IMR-90 (cell line): Measurements from ENCODE around the gene SCPEP1. TPM values are rescaled to one million over a fixed set of nuclear protein-coding genes. Genes with fewer than 3 reads are reported as not detected.
A peak's percentile ranks its signal among the peaks of the same experiment; 100 is the strongest.

Experiments
- ATAC-seq: fragments of 200-7000 bp; cut with Tn5 transposase; 2 replicates; pipeline ENCODE4 v1.9.1; 2020; ENCODE audit warnings: low read depth, mild to moderate bottlenecking, moderate library complexity
- BruUV-seq: library from RNA; stranded (reverse); fragments of 400-500 nt; replicated peaks from 2 replicates; lab custom pipeline; 2021; lab: Mats Ljungman, UMichigan
- CTCF ChIA-PET: fragments of 300-600 bp; formaldehyde crosslinking; extraction: SDS; loops from one replicate; lab custom pipeline; 2021; ENCODE audit warnings: antibody characterized with exemption; lab: Yijun Ruan, JAX
- POLR2A ChIA-PET: fragments of 300-600 bp; sonication (Branson Sonifier 250); formaldehyde crosslinking; loops from one replicate; lab custom pipeline; 2022; ENCODE audit warnings: antibody characterized with exemption; ENCODE audit not compliant: unreplicated experiment; lab: Charles Lee
- DNase-seq: peaks from one replicate; pipeline ENCODE4 v3.0.0; 2013
- H2AFZ ChIP-seq: replicated peaks from 2 replicates; pipeline ENCODE3; 2013; ENCODE audit warnings: low read length, mild to moderate bottlenecking; ENCODE audit not compliant: poor library complexity
- H2AK5ac ChIP-seq: 2 replicates; pipeline ENCODE4 v1.6.1; 2013; ENCODE audit warnings: low read depth, low read length, inconsistent platforms
- H2AK9ac ChIP-seq: replicated peaks from 2 replicates; pipeline ENCODE3; 2013; ENCODE audit warnings: mild to moderate bottlenecking, low read depth, low read length, moderate library complexity; ENCODE audit not compliant: poor library complexity
- H2BK120ac ChIP-seq: 2 replicates; pipeline ENCODE4 v1.6.1; 2013; ENCODE audit warnings: low read depth, low read length, inconsistent platforms
- H2BK15ac ChIP-seq: 3 replicates; pipeline ENCODE4 v1.6.1; 2013; ENCODE audit warnings: low read depth, low read length, inconsistent platforms
- H2BK20ac ChIP-seq: 2 replicates; pipeline ENCODE4 v1.6.1; 2013; ENCODE audit warnings: low read depth, mild to moderate bottlenecking, inconsistent platforms, low read length, moderate library complexity
- H2BK5ac ChIP-seq: 2 replicates; pipeline ENCODE4 v1.6.1; 2013; ENCODE audit warnings: mild to moderate bottlenecking, low read depth, low read length, inconsistent platforms; ENCODE audit not compliant: poor library complexity, severe bottlenecking
- H3K14ac ChIP-seq: replicated peaks from 2 replicates; pipeline ENCODE4 v1.6.1; 2013; ENCODE audit warnings: low read depth, low read length, inconsistent platforms
- H3K18ac ChIP-seq: 2 replicates; pipeline ENCODE4 v1.6.1; 2013; ENCODE audit warnings: low read depth, low read length, control low read depth
- H3K23ac ChIP-seq: 2 replicates; pipeline ENCODE4 v1.6.1; 2013; ENCODE audit warnings: low read depth, low read length, inconsistent platforms
- H3K27ac ChIP-seq: 2 replicates; pipeline ENCODE4 v1.5.1; 2013; ENCODE audit warnings: mild to moderate bottlenecking, control low read depth, low read length; ENCODE audit not compliant: insufficient read depth
- H3K27me3 ChIP-seq: 2 replicates; pipeline ENCODE4 v1.6.1; 2013; ENCODE audit warnings: low read length; ENCODE audit not compliant: control insufficient read depth, insufficient read depth
- H3K36me3 ChIP-seq: 2 replicates; pipeline ENCODE4 v1.6.1; 2013; ENCODE audit warnings: low read length, mixed read lengths; ENCODE audit not compliant: control insufficient read depth, insufficient read depth
- H3K4ac ChIP-seq: 2 replicates; pipeline ENCODE4 v1.6.1; 2013; ENCODE audit warnings: low read depth, low read length, inconsistent platforms
- H3K4me1 ChIP-seq: 2 replicates; pipeline ENCODE4 v1.6.1; 2013; ENCODE audit warnings: low read length, mixed read lengths; ENCODE audit not compliant: control insufficient read depth, insufficient read depth
- H3K4me2 ChIP-seq: 2 replicates; pipeline ENCODE4 v1.6.1; 2013; ENCODE audit warnings: low read depth, mild to moderate bottlenecking, control low read depth, low read length, moderate library complexity
- H3K4me3 ChIP-seq: 2 replicates; pipeline ENCODE4 v1.5.1; 2013; ENCODE audit warnings: low read depth, mild to moderate bottlenecking, control low read depth, low read length, moderate library complexity; ENCODE audit not compliant: insufficient read depth
- H3K56ac ChIP-seq: 2 replicates; pipeline ENCODE4 v1.6.1; 2013; ENCODE audit warnings: low read length, inconsistent platforms; ENCODE audit not compliant: insufficient read depth; ENCODE audit errors: extremely low read depth
- H3K79me1 ChIP-seq, 2 experiments: 2 replicates each; pipeline ENCODE4 v1.6.1; 2013; ENCODE audit warnings: low read length in 2 of 2, inconsistent platforms in 1 of 2, low read depth in 1 of 2
- H3K9ac ChIP-seq: 2 replicates; pipeline ENCODE4 v1.6.1; 2013; ENCODE audit warnings: low read depth, low read length, control low read depth
- H3K9me1 ChIP-seq: 2 replicates; pipeline ENCODE4 v1.6.1; 2013; ENCODE audit warnings: low read length, inconsistent platforms; ENCODE audit not compliant: insufficient read depth
- H3K9me3 ChIP-seq: 2 replicates; pipeline ENCODE4 v1.6.1; 2013; ENCODE audit warnings: low read length; ENCODE audit not compliant: control insufficient read depth, insufficient read depth
- H4K20me1 ChIP-seq: 2 replicates; pipeline ENCODE4 v1.6.1; 2013; ENCODE audit warnings: low read length, inconsistent platforms; ENCODE audit not compliant: insufficient read depth
- H4K5ac ChIP-seq: 2 replicates; pipeline ENCODE4 v1.6.1; 2013; ENCODE audit warnings: mild to moderate bottlenecking, low read depth, low read length, control low read depth
- H4K8ac ChIP-seq, 2 experiments: 2 replicates each; pipeline ENCODE4 v1.6.1; 2013; ENCODE audit warnings: low read depth in 2 of 2, low read length in 2 of 2, control low read depth in 1 of 2, inconsistent platforms in 1 of 2
- H4K91ac ChIP-seq: 2 replicates; pipeline ENCODE4 v1.6.1; 2013; ENCODE audit warnings: low read depth, low read length, inconsistent platforms; ENCODE audit not compliant: insufficient read depth
- BHLHE40 ChIP-seq: fragments of 150-350 bp; IDR thresholded peaks from 2 replicates; pipeline ENCODE4 v1.6.1; 2016; ENCODE audit warnings: mild to moderate bottlenecking, low read depth, low read length
- CEBPB ChIP-seq: IDR thresholded peaks from 2 replicates; pipeline ENCODE4 v1.6.1; 2012; ENCODE audit warnings: low read depth, low read length, improper control_type of control experiment
- CHD1 ChIP-seq: IDR thresholded peaks from 2 replicates; pipeline ENCODE4 v1.6.1; 2012; ENCODE audit warnings: low read depth, low read length, improper control_type of control experiment
- FOS ChIP-seq: fragments of 150-350 bp; IDR thresholded peaks from 2 replicates; pipeline ENCODE4 v1.6.1; 2016; ENCODE audit warnings: low read depth, low read length
- MAFK ChIP-seq: IDR thresholded peaks from 2 replicates; pipeline ENCODE4 v1.6.1; 2012; ENCODE audit warnings: low read depth, low read length, improper control_type of control experiment
- MAZ ChIP-seq: IDR thresholded peaks from 2 replicates; pipeline ENCODE4 v1.6.1; 2012; ENCODE audit warnings: low read depth, mild to moderate bottlenecking, low read length, improper control_type of control experiment, moderate library complexity, borderline replicate concordance
- MXI1 ChIP-seq: IDR thresholded peaks from 2 replicates; pipeline ENCODE4 v1.6.1; 2012; ENCODE audit warnings: low read depth, mild to moderate bottlenecking, low read length, moderate library complexity, borderline replicate concordance
- NFE2L2 ChIP-seq: fragments of 150-350 bp; IDR thresholded peaks from 2 replicates; pipeline ENCODE4 v1.6.1; 2016; ENCODE audit warnings: low read depth, mild to moderate bottlenecking, low read length
- POLR2A ChIP-seq: IDR thresholded peaks from 2 replicates; pipeline ENCODE4 v1.6.1; 2012; ENCODE audit warnings: mild to moderate bottlenecking, low read depth, low read length
- RAD21 ChIP-seq: IDR thresholded peaks from 2 replicates; pipeline ENCODE4 v1.6.1; 2012; ENCODE audit warnings: low read length, improper control_type of control experiment
- RFX5 ChIP-seq: IDR thresholded peaks from 2 replicates; pipeline ENCODE4 v1.8.0; 2012; ENCODE audit warnings: low read depth, mild to moderate bottlenecking, low read length, moderate library complexity
- SMC3 ChIP-seq: fragments of 150-350 bp; IDR thresholded peaks from 2 replicates; pipeline ENCODE4 v1.6.1; 2016; ENCODE audit warnings: low read depth, mild to moderate bottlenecking, antibody characterized with exemption, low read length, moderate library complexity
- WGBS, 2 experiments: methylation state at CpG; one replicate each; pipeline versions ENCODE4 v1.1.5 to v1.1.7; 2013; ENCODE audit warnings: missing lambda C conversion rate in 2 of 2; ENCODE audit not compliant: insufficient read length in 1 of 2; ENCODE audit errors: extremely low coverage in 2 of 2; 5-methylcytosine and 5-hydroxymethylcytosine counted together
- dilution Hi-C: fragments of 300-500 bp; cut with HindIII; formaldehyde crosslinking; loops from one replicate; pipeline ENCODE4 v1.14.3; 2018; ENCODE audit warnings: low sequenced_read_pairs; ENCODE audit not compliant: unreplicated experiment
- in situ Hi-C: fragments of 300-500 bp; cut with MboI; formaldehyde crosslinking; loops from 3 replicates; pipeline ENCODE4 v1.14.3; 2019; ENCODE audit warnings: low sequenced_read_pairs, inconsistent platforms, mixed read lengths
- intact Hi-C: fragments of 100-400 bp; cut with micrococcal nuclease; formaldehyde crosslinking; loops from 2 replicates; pipeline ENCODE4 v1.10.0; 2022
- polyA plus RNA-seq, 3 experiments: library from polyadenylated mRNA; depleted of rRNA; stranded (reverse); fragments of >200 nt; gene quantifications; 2 replicates each; pipeline ENCODE4 v1.2.3, GENCODE V29; 2012; ENCODE audit warnings: low replicate concordance in 1 of 3
- total RNA-seq: library from RNA; depleted of rRNA; stranded (reverse); fragments of >200 nt; gene quantifications from 2 replicates; pipeline ENCODE4 v1.2.3, GENCODE V29; 2012
- TF ChIP-seq, protein P1 (sequence below): fragments of 150-350 bp; IDR thresholded peaks from 2 replicates; pipeline ENCODE4 v1.6.1; 2017; ENCODE audit warnings: mild to moderate bottlenecking, antibody characterized with exemption, low read length, low read depth
- TF ChIP-seq, protein P2 (sequence below): fragments of 150-350 bp; IDR thresholded peaks from 2 replicates; pipeline ENCODE4 v1.6.1; 2016; ENCODE audit warnings: low read depth, mild to moderate bottlenecking, low read length, moderate library complexity, borderline replicate concordance

Gene SCPEP1
- total and polyA plus RNA-seq, 2 of the 4 experiments (the other 2 are of a cell fraction): 16.5 to 32.1 TPM

DNA sequence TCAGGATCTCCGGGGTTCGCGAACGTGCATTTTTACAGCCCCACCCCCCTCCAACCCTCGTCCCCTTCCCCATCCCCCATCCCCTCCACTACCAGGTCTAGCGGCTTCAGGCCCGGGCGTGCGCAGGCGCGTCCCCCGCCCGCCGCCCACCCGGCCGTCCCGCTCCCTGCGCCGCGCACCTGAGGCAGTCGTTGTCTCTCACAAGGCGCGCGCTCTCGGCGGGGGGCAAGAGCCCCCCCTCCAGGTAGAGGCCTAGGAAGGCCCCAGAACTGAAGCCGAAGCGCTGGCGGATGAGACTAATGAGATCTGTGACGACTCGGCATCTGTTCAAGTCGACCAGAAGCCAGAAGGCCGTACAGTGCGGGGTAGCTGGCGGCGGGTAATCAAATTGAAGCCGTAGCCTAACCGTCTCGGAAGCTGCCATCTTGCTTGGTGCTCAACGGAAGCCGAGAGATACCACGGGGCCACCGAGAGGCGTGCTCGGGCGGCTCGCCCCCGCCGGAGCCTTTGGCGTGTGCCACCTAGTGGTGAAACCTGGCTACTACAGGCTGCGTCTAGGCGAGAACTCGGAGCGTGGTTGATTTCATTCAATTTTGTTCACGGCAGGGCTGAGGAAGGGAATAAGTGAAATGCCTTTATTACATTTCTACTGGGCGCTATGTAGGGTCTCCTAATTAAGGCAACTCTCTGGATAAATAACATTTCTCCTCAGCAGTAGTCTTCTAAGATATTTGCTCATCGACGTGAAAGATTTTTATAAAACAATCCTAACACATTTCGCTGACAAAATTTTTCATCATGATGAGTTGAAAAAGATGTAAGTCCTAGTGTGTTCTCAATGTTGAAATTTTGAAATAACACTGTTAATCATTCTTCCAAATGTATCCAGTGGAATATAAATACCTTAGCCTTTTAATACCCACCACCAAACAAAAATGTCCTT is 17.1 kb upstream of the SCPEP1 start, which contains the start of gene COIL:
COIL (minus strand) TSS at position 455 of the 943 bp plus-strand sequence; CDS start at position 424, 31 bp downstream.
- Histone ChIP-seq H3K27me3 (no peaks in the 10 kb centered on the region), H3K4ac (peak within 1 kb of the TSS; percentile 98), H3K9ac (peak within 1 kb of the TSS; percentile 88), H3K4me3 (peak within 1 kb of the TSS; percentile 78), H2BK15ac (no peak within 1 kb of the TSS; the same call in 2 of the 3 replicates), H4K5ac (peak within 1 kb of the TSS; percentile 53), H3K27ac (peak within 1 kb of the TSS; percentile 89), H3K23ac (peak within 1 kb of the TSS; percentile 99; the same call in 1 of the 2 replicates), H2BK120ac (peak within 1 kb of the TSS; percentile 83), H4K8ac (peak within 1 kb of the TSS; percentile 62 to 100; a peak in 3 of 4 replicates), H3K56ac (peak within 1 kb of the TSS; percentile 89), H3K4me2 (peak within 1 kb of the TSS; percentile 48), H4K91ac (peak within 1 kb of the TSS; percentile 83), H2AK9ac (peak within 1 kb of the TSS; percentile 89), H2BK5ac (peak within 1 kb of the TSS; percentile 80), H2AFZ (peak within 1 kb of the TSS; percentile 96), H2BK20ac (no peak within 1 kb of the TSS), H3K4me1 (peaks cover 4% of the 10 kb centered on the region; the same call in 1 of the 2 replicates), H3K9me1 (peaks cover 7% of the 10 kb centered on the region), H3K9me3 (no peaks in the 10 kb centered on the region), H3K79me1 (peaks cover 19 to 34% of the 10 kb centered on the region in 2 experiments), H3K36me3 (no peaks in the 10 kb centered on the region; the same call in 1 of the 2 replicates), H3K14ac (peak within 1 kb of the TSS; percentile 98), H2AK5ac (0 out of 2 replicates have a peak within 1 kb of the TSS, but pooled peaks have one; percentile 25), H3K18ac (peak within 1 kb of the TSS; percentile 25), H4K20me1 (no peaks in the 10 kb centered on the region)
- dilution Hi-C loops (no loop called here), intact Hi-C loops (loop anchor here (2.0 to 10.0 kb wide), 3 partner anchors 16 to 1116 kb away; partner anchors contain the start of gene NOG), in situ Hi-C loops (no loop called here)
- WGBS, 2 experiments: 5% methylated on average over 11 of the region's 59 CpGs; no CpG with 5 or more reads in 1 of the 2 experiments
- DNase-seq: peak; percentile 89
- ChIA-PET CTCF (interaction anchor here (0.7 to 1.0 kb wide), 4 partner anchors 10 to 1227 kb away, joined by 3 to 4 read pairs (median 3); no protein-coding TSS in a partner anchor), POLR2A (no interaction called here)
- peak; percentile 100 for ATAC-seq
- no TSS peak for BruUV-seq
- TF ChIP-seq RFX5 (no peak), CEBPB (no peak), MAFK (no peak), CHD1 (no peak), MXI1 (peak; percentile 87), FOS (no peak), MAZ (peak; percentile 99), BHLHE40 (peak; percentile 62; the same call in 1 of the 2 replicates), RAD21 (peak; percentile 65), SMC3 (peak; percentile 61), NFE2L2 (0 out of 2 replicates have a peak, but pooled peaks have one; percentile 4), POLR2A (peak; percentile 77)
- TF ChIP-seq, protein P1, sequence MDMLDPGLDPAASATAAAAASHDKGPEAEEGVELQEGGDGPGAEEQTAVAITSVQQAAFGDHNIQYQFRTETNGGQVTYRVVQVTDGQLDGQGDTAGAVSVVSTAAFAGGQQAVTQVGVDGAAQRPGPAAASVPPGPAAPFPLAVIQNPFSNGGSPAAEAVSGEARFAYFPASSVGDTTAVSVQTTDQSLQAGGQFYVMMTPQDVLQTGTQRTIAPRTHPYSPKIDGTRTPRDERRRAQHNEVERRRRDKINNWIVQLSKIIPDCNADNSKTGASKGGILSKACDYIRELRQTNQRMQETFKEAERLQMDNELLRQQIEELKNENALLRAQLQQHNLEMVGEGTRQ: peak; percentile 77
- TF ChIP-seq, protein P2, sequence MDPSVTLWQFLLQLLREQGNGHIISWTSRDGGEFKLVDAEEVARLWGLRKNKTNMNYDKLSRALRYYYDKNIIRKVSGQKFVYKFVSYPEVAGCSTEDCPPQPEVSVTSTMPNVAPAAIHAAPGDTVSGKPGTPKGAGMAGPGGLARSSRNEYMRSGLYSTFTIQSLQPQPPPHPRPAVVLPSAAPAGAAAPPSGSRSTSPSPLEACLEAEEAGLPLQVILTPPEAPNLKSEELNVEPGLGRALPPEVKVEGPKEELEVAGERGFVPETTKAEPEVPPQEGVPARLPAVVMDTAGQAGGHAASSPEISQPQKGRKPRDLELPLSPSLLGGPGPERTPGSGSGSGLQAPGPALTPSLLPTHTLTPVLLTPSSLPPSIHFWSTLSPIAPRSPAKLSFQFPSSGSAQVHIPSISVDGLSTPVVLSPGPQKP: no peak
